Gastroesophageal sphincter (tissue), 4 donors: ENCODE data around the gene LYSMD4. TPM values are rescaled to one million over a fixed set of nuclear protein-coding genes. Genes with fewer than 3 reads are reported as not detected.

ENCODE experiments used
- ATAC-seq: fragments of 150-250 bp; one replicate; pipeline ENCODE4 v1.9.1; 2016; ENCODE audit warnings: mild to moderate bottlenecking, moderate library complexity
- H3K27ac ChIP-seq, 4 donors: fragments of 200-600 bp; sonication (generic) in 3 of 4; 1 replicate in 3 of 4; 2 replicates in 1 of 4; pipeline ENCODE4 v1.5.1; 2016 to 2019
- H3K27me3 ChIP-seq: fragments of 200-600 bp; sonication (generic); one replicate; pipeline ENCODE4 v1.5.1; 2019
- H3K36me3 ChIP-seq, 2 donors: fragments of 200-600 bp; sonication (generic); one replicate each; pipeline ENCODE4 v1.5.1; 2019; ENCODE audit warnings: control low read depth in 1 of 2
- H3K4me1 ChIP-seq, 3 donors: fragments of 200-600 bp; sonication (generic); 1 replicate in 2 of 3; 2 replicates in 1 of 3; pipeline ENCODE4 v1.5.1; 2016 to 2019; ENCODE audit warnings: control low read depth in 2 of 3
- H3K4me3 ChIP-seq, 2 donors: fragments of 200-600 bp; sonication (generic); one replicate each; pipeline ENCODE4 v1.5.1; 2019; ENCODE audit warnings: mild to moderate bottlenecking in 1 of 2, moderate library complexity in 1 of 2
- H3K9me3 ChIP-seq, 3 donors: fragments of 200-600 bp; sonication (generic); one replicate each; pipeline ENCODE4 v1.5.1; 2017 to 2019; ENCODE audit warnings: control low read depth in 2 of 3
- CTCF ChIP-seq, 4 experiments: fragments of 200-600 bp in 2 of 4; fragments of 450-650 bp in 2 of 4; sonication (generic) in 1 of 4; IDR thresholded peaks; one replicate each; pipeline ENCODE4 v1.5.1; 2017 to 2019; ENCODE audit warnings: antibody characterized with exemption in 4 of 4, mild to moderate bottlenecking in 2 of 4, moderate library complexity in 2 of 4
- EP300 ChIP-seq: sonication (generic); formaldehyde crosslinking; IDR thresholded peaks from one replicate; pipeline ENCODE4 v1.6.1; 2017; ENCODE audit warnings: antibody characterized with exemption, mild to moderate bottlenecking
- POLR2A ChIP-seq, 2 donors: fragments of 450-650 bp; IDR thresholded peaks; one replicate each; pipeline ENCODE4 v1.6.1; 2017; ENCODE audit warnings: antibody characterized with exemption in 2 of 2, mild to moderate bottlenecking in 2 of 2, moderate library complexity in 1 of 2
- POLR2AphosphoS5 ChIP-seq: sonication (generic); formaldehyde crosslinking; IDR thresholded peaks from one replicate; pipeline ENCODE4 v1.6.1; 2017; ENCODE audit warnings: antibody characterized with exemption
- WGBS, 2 donors: methylation state at CpG; one replicate each; pipeline ENCODE4 v1.1.5; 2018; ENCODE audit warnings: low coverage in 1 of 2; 5-methylcytosine and 5-hydroxymethylcytosine counted together
- total RNA-seq, 4 donors: library from RNA; depleted of rRNA; stranded (reverse); fragments of >200 nt; gene quantifications; one replicate each; pipeline ENCODE4 v1.1.0, GENCODE V29; 2016

LYSMD4 gene
- total RNA-seq, 4 donors from 2014 or later, result 7.6 to 18.7 (median 13.6) TPM

- TF ChIP-seq POLR2A (IDR thresholded peaks at IDR 0.05) (no peak), POLR2AphosphoS5 (no peak), EP300 (no peak), CTCF (IDR thresholded peaks at IDR 0.05) (no peak)
- H3K27me3 ChIP-seq, result no peaks in the 10 kb centered on the region
- peaks cover 0 to 50% (median 12%) of the 10 kb centered on the region in 3 donors for H3K4me1 ChIP-seq
- H3K4me3 ChIP-seq, result peak overlapping the region; percentile 85 to 99
- H3K27ac ChIP-seq, result peak overlapping the region in 3 of 4 donors; percentile 94 to 95 (median 94)
- no peak for ATAC-seq
- H3K9me3 ChIP-seq, result no peaks in the 10 kb centered on the region
- 44 to 45% methylated on average over 11 to 18 of the region's 26 CpGs for WGBS, 2 donors
- H3K36me3 ChIP-seq, result peaks cover 0 to 26% of the 10 kb centered on the region in 2 donors
Measured at GRCh38 chr15:99731336-99732123, 1.7 kb downstream of the LYSMD4 start.

GRCh38 chr15:99729920-99730319 lies 3.3 kb downstream of the LYSMD4 start:
- H3K4me3 ChIP-seq, result no peak overlapping the region
- peak in 3 of 4 experiments; percentile 26 to 61 (median 32) for TF ChIP-seq CTCF (IDR thresholded peaks at IDR 0.05)
- no peak for TF ChIP-seq POLR2A (IDR thresholded peaks at IDR 0.05)
- no peak overlapping the region for H3K27ac ChIP-seq
- 31 to 35% methylated on average over 3 of the region's 3 CpGs for WGBS, 2 donors
- ATAC-seq, result no peak
- no peaks in the 10 kb centered on the region for H3K9me3 ChIP-seq
- H3K4me1 ChIP-seq, result peaks cover 0 to 50% (median 12%) of the 10 kb centered on the region in 3 donors
- no peaks in the 10 kb centered on the region for H3K27me3 ChIP-seq
- peaks cover 0 to 35% of the 10 kb centered on the region in 2 donors for H3K36me3 ChIP-seq

GRCh38 chr15:99729327-99729726 lies 3.9 kb downstream of the LYSMD4 start:
- TF ChIP-seq POLR2AphosphoS5 (no peak), EP300 (no peak), CTCF (IDR thresholded peaks at IDR 0.05) (no peak), POLR2A (IDR thresholded peaks at IDR 0.05) (no peak)
- H3K4me1 ChIP-seq, result peaks cover 0 to 50% (median 12%) of the 10 kb centered on the region in 3 donors
- H3K36me3 ChIP-seq, result peaks cover 0 to 36% of the 10 kb centered on the region in 2 donors
- no peak overlapping the region for H3K27ac ChIP-seq
- WGBS, 2 donors, result 83% methylated on average over 1 of the region's 11 CpGs; no CpG with 5 or more reads in 1 of the 2 donors
- no peak for ATAC-seq
- H3K27me3 ChIP-seq, result no peaks in the 10 kb centered on the region
- H3K4me3 ChIP-seq, result no peak overlapping the region
- no peaks in the 10 kb centered on the region for H3K9me3 ChIP-seq

GRCh38 chr15:99728916-99729315 lies 4.3 kb downstream of the LYSMD4 start:
- ATAC-seq, result no peak
- Histone ChIP-seq H3K27ac (no peak overlapping the region), H3K4me1 (peaks cover 0 to 48% (median 12%) of the 10 kb centered on the region in 3 donors), H3K4me3 (no peak overlapping the region), H3K9me3 (no peaks in the 10 kb centered on the region), H3K27me3 (no peaks in the 10 kb centered on the region), H3K36me3 (peaks cover 0 to 36% of the 10 kb centered on the region in 2 donors)
- no CpG with 5 or more reads among the region's 6 CpGs for WGBS, 2 donors
- TF ChIP-seq CTCF (IDR thresholded peaks at IDR 0.05), result no peak
- TF ChIP-seq POLR2A (IDR thresholded peaks at IDR 0.05), result no peak
- TF ChIP-seq EP300, result no peak
- no peak for TF ChIP-seq POLR2AphosphoS5

GRCh38 chr15:99727733-99728132 lies 5.5 kb downstream of the LYSMD4 start:
- Histone ChIP-seq H3K36me3 (peaks cover 0 to 36% of the 10 kb centered on the region in 2 donors), H3K27ac (no peak overlapping the region), H3K4me1 (peaks cover 0 to 43% (median 12%) of the 10 kb centered on the region in 3 donors), H3K9me3 (no peaks in the 10 kb centered on the region), H3K27me3 (no peaks in the 10 kb centered on the region), H3K4me3 (no peak overlapping the region)
- no peak for ATAC-seq
- TF ChIP-seq POLR2A (IDR thresholded peaks at IDR 0.05) (no peak), EP300 (no peak), CTCF (IDR thresholded peaks at IDR 0.05) (no peak), POLR2AphosphoS5 (no peak)
- 56 to 63% methylated on average over 1 to 3 of the region's 7 CpGs for WGBS, 2 donors
